Measurements from ENCODE around the gene VWCE.

The VWCE gene

GRCh38 chr11:61331651-61332050 is 36.5 kb upstream of the VWCE start:
- no peak for DNase-seq (ENCODE audit: low read depth in 1 of 2, low spot score in 1 of 2)

DNA sequence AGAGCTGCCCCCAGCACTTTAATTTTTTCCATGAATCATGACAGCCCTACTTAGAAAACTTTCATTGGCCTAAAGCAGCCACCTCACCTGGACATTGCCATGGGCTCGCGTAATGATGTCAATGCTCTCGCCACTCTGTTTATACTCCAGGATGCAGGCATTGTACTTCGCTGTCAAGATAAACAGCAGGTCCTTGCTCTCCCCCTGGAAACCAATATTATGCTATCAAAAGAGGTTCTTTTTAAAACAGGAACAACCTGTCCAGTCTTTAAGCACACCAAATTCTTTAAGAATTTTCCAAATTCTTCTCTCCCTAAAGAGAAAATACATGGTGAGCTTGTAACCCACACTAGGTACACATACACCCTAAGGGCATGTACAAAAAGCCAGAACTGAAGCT is 34.8 kb upstream of the VWCE start:
- no peak for DNase-seq (ENCODE audit: low read depth in 1 of 2, low spot score in 1 of 2)

DNA sequence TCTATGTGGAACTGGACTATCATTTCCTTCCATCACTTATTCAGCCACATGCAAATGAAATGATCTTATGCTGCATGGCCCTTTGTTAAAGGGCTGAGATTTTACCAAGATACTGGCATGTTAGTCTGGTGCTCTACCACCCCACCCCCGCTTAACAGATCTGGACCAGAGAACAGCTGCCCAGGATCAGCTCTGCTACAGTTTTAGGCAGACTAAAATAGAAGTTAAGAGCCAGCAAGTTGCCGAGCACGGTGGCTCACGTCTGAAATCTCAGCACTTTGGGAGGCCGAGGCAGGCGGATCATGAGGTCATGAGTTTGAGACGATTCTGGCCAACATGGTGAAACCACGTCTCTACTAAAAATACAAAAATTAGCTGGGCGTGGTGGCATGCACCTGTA is 33.2 kb upstream of the VWCE start:
- no peak for DNase-seq (ENCODE audit: low read depth in 1 of 2, low spot score in 1 of 2)

DNA sequence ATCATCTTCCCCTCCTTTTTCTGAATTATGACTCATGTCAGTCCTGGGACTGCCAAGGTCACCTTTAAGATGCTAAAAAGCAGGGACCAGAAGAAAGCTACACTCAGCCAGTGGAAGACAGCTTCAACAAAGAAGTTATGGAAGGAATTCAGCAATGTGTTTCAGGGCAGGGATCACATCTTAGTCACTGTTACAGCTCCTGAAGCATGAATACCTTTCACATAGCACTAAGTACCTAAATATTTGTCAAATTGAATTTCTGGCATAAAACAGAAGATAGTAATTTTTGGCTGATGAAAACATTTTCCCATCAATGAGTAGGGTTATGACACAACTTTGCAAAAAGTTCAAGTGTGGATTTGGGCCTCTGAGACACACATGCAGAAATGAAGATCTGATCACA is 32.6 kb upstream of the VWCE start:
- DNase-seq (ENCODE audit: low read depth in 1 of 2, low spot score in 1 of 2): no peak

DNA sequence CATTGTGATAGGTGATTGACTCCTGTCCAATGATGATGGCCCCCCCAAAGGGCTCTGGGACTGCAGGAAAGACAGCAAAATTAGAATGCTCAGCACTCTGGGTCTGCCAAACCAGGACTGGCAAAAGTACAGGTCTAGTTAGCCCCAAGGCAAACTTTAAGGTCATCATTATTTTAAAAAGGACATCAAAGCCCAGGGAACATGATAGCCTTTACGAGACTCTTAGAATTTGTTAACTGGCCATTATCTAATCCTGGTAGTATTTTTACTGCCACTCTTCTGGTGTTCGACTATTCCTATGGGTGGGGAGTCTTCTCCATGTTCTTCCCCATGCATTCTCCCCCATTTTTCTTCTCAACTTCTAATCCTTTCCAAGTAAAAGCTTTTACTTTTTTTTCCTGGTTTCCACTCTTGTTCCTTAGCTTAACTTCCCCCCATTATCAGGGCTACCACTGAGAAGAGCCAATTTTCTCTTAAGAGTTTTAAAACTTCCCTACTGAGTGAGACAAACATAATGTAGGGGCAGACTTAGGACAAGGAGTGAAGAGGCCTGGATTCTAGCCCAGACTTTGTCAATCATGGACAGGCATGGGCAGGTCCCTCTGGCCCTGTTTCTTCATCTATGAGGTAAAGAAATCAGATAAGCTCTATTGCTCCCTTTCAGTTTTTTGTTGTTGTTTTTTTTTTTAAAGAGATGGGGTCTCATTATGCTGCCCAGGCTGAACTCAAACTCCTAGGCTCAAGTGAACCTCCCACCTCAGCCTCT is 30.7 kb upstream of the VWCE start:
- DNase-seq (ENCODE audit: low read depth in 1 of 2, low spot score in 1 of 2): no peak

GRCh38 chr11:61315260-61315659 is 20.1 kb upstream of the VWCE start:
- DNase-seq (ENCODE audit: low read depth in 1 of 2, low spot score in 1 of 2): no peak

- no peak for DNase-seq (ENCODE audit: low read depth in 1 of 2, low spot score in 1 of 2)
Observed at GRCh38 chr11:61310749-61311148, 15.6 kb upstream of the VWCE start.

GRCh38 chr11:61309739-61310138 is 14.6 kb upstream of the VWCE start:
- no peak for DNase-seq (ENCODE audit: low read depth in 1 of 2, low spot score in 1 of 2)

GRCh38 chr11:61309141-61309540 is 14.0 kb upstream of the VWCE start:
- DNase-seq (ENCODE audit: low read depth in 1 of 2, low spot score in 1 of 2): no peak

DNA sequence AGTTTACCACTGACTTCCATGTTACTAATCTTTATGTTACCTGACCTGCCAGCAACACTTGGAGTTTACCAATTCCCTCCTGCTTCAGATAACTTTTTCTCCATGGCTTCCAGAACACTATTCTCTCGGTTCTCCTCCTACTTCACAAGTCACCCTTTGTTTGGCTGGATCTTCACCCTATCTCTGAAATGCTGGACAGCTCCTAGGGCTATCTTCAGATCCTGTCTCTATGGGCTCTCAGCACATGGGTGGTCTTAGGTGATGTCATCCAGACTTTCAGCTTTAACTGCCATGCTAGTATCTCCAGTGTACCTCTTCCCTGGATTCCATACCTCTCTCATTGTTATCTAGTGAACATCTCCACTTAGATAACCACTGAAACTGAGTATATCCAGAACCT is 12.2 kb upstream of the VWCE start:
- no peak for DNase-seq (ENCODE audit: low read depth in 1 of 2, low spot score in 1 of 2)

GRCh38 chr11:61306221-61306620 is 11.1 kb upstream of the VWCE start:
- DNase-seq (ENCODE audit: low read depth in 1 of 2, low spot score in 1 of 2): no peak

GRCh38 chr11:61305417-61305816 is 10.3 kb upstream of the VWCE start:
- no peak for DNase-seq (ENCODE audit: low read depth in 1 of 2, low spot score in 1 of 2)

GRCh38 chr11:61303725-61304124 is 8.6 kb upstream of the VWCE start:
- no peak for DNase-seq (ENCODE audit: low read depth in 1 of 2, low spot score in 1 of 2)

DNA sequence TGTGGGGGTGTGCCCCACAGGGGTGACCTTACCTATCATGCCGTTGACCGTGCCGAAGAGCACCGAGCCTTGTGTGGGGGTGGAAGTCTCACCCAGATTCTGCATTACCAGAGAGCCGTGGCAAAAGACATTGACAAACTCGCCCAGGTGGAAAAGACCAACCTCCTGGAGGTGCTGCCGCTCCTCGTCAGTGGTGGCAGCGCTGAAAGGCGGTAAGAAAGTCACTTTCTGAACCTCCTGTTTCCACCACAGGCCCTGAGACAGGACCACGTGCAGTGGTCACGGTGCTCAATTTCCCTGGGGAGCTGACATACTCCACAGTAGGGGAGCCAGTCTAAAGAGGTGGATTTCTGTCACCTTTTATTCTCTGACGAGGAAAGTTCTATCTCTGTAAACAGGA is 7.4 kb upstream of the VWCE start:
- DNase-seq (ENCODE audit: low read depth in 1 of 2, low spot score in 1 of 2): no peak

- DNase-seq (ENCODE audit: low read depth in 1 of 2, low spot score in 1 of 2): no peak
Observed at GRCh38 chr11:61298663-61299244, 3.6 kb upstream of the VWCE start.

GRCh38 chr11:61297746-61298145 is 2.6 kb upstream of the VWCE start:
- DNase-seq (ENCODE audit: low read depth in 1 of 2, low spot score in 1 of 2): no peak

- no peak for DNase-seq (ENCODE audit: low read depth in 1 of 2, low spot score in 1 of 2)
Observed at GRCh38 chr11:61297341-61297740, 2.2 kb upstream of the VWCE start.

DNA sequence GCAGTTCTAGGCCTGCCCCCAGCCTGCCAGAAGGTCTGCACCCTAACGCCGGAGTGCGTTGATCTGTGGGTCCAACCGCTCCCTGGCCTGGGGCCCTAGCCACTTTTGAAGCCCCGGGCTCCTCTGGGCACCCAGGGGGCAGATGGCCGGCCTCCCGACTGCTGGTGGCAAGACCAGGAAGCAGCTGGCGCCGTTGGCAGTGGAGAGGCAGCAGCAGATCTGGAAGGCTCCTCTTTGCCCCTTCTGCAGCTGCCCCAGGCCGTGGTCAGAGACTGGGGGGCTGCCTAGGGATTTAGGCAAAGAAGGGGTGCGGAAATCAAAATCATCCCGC is 445 bp upstream of the VWCE start:
- no peak for DNase-seq (ENCODE audit: low read depth in 1 of 2, low spot score in 1 of 2)

GRCh38 chr11:61293867-61294716 is 1.0 kb downstream of the VWCE start:
- peak in 1 of 2 donors; percentile 5 for DNase-seq (ENCODE audit: low read depth in 1 of 2, low spot score in 1 of 2)

DNA sequence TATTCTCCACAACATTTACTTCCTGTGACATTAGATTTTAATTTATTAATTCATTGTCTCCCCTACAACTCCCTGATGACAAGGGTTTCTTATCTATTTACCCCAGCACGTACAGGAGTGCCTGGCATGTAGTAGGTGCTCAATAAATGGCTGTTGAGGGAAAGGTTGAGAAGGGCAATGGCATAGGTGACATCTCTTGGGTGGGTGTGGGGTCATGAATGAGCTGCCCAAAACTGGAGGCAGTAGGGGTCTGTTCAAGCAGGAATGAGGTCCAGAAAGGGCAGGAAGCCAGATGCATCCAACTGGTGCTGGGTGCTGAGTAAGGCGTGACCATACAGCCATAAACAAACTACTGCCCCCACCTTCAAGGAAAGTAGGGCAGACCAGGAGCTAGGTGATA is 2.8 kb downstream of the VWCE start:
- DNase-seq (ENCODE audit: low read depth in 1 of 2, low spot score in 1 of 2): no peak

- no peak for DNase-seq (ENCODE audit: low read depth in 1 of 2, low spot score in 1 of 2)
Observed at GRCh38 chr11:61290905-61291690, 4.0 kb downstream of the VWCE start.
